CD1c-positive myeloid dendritic cell (primary cell): Measurements from ENCODE around the gene HMGCS2.

Experiments used
- DNase-seq: peaks from one replicate; pipeline ENCODE4 v3.0.0-alpha.2; 2016; ENCODE audit errors: extremely low spot score

HMGCS2 gene

GRCh38 chr1:119701659-119702058 lies 67.0 kb downstream of the HMGCS2 start:
- DNase-seq = no peak

GRCh38 chr1:119700326-119700725 lies 68.4 kb downstream of the HMGCS2 start:
- DNase-seq = no peak
